Measurements from ENCODE around the gene OAS3. TPM values are rescaled to one million over a fixed set of nuclear protein-coding genes. Genes with fewer than 3 reads are reported as not detected.

The OAS3 gene
- polyA plus RNA-seq, 3 donors: 22.0 to 54.3 (median 41.9) TPM

DNA sequence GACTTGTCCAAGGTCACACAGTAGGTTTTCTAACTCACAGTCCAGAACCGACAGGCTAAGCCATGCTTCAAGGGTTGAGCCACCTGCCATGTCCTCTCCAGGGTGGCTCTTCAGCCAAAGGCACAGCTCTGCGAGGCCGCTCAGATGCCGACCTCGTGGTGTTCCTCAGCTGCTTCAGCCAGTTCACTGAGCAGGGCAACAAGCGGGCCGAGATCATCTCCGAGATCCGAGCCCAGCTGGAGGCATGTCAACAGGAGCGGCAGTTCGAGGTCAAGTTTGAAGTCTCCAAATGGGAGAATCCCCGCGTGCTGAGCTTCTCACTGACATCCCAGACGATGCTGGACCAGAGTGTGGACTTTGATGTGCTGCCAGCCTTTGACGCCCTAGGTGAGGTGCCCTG lies 27.4 kb downstream of the OAS3 start:
- H3K36me3 ChIP-seq (replicated peaks in 1 of 2; ENCODE audit: control insufficient read depth in 1 of 2, insufficient read depth in 2 of 2, low read length in 2 of 2): peaks cover 90 to 100% of the 10 kb centered on the region in 2 donors
- TF ChIP-seq CTCF (IDR thresholded peaks at IDR 0.05): no peak
- no peak overlapping the region for H3K27ac ChIP-seq (ENCODE audit: low read depth in 1 of 2, low read length in 2 of 2)
- peaks cover 0 to 3% (median 0%) of the 10 kb centered on the region in 3 donors for H3K27me3 Mint-ChIP-seq (ENCODE audit: low read depth in 3 of 3)
- H3K79me2 ChIP-seq (ENCODE audit: insufficient read depth, low read length): no peaks in the 10 kb centered on the region
- DNase-seq: peak in 1 of 3 donors; percentile 2
- no peak overlapping the region for H3K4me3 Mint-ChIP-seq
- H2AFZ ChIP-seq (ENCODE audit: insufficient read depth, low read depth, low read length, poor library complexity, severe bottlenecking): no peak overlapping the region
- intact Hi-C loops (cut with micrococcal nuclease): no loop called here
- H3K36me3 Mint-ChIP-seq: peaks cover 92 to 98% of the 10 kb centered on the region in 2 donors
- H3K9me3 Mint-ChIP-seq: peaks cover 0 to 6% (median 2%) of the 10 kb centered on the region in 7 donors
- H3K4me2 ChIP-seq (replicated peaks; ENCODE audit: extremely low read depth, low read length, poor library complexity, severe bottlenecking): no peak overlapping the region
- WGBS (ENCODE audit: insufficient coverage): 95% methylated on average over 15 of the region's 15 CpGs
- no peaks in the 10 kb centered on the region for H3K4me1 Mint-ChIP-seq
- no peaks in the 10 kb centered on the region for H3K4me1 ChIP-seq (ENCODE audit: control insufficient read depth in 1 of 2, insufficient read depth in 2 of 2, low read length in 2 of 2)
- H4K20me1 ChIP-seq (ENCODE audit: insufficient read depth, low read length): no peaks in the 10 kb centered on the region
- H3K9me3 ChIP-seq (replicated peaks in 1 of 2; ENCODE audit: control insufficient read depth in 1 of 2, insufficient read depth in 1 of 2, low read length in 2 of 2): peaks cover 3 to 6% of the 10 kb centered on the region in 2 donors
- no peak overlapping the region for H3K4me3 ChIP-seq (replicated peaks in 1 of 3; ENCODE audit: low read depth in 2 of 3, low read length in 3 of 3)
- H3K27ac Mint-ChIP-seq: no peak overlapping the region
- H3K27me3 ChIP-seq (ENCODE audit: control insufficient read depth in 2 of 2, insufficient read depth in 2 of 2, low read length in 2 of 2): no peaks in the 10 kb centered on the region
- H3K9ac ChIP-seq (ENCODE audit: insufficient read depth, low read length, poor library complexity, severe bottlenecking): no peak overlapping the region

- H3K4me1 ChIP-seq (ENCODE audit: control insufficient read depth in 1 of 2, insufficient read depth in 2 of 2, low read length in 2 of 2): no peaks in the 10 kb centered on the region
- H3K27me3 Mint-ChIP-seq (ENCODE audit: low read depth in 3 of 3): peaks cover 0 to 5% (median 0%) of the 10 kb centered on the region in 3 donors
- H3K27ac Mint-ChIP-seq: peak overlapping the region in 1 of 7 donors; percentile 20
- H3K36me3 ChIP-seq (replicated peaks in 1 of 2; ENCODE audit: control insufficient read depth in 1 of 2, insufficient read depth in 2 of 2, low read length in 2 of 2): peaks cover 74 to 87% of the 10 kb centered on the region in 2 donors
- DNase-seq: no peak
- H3K9ac ChIP-seq (ENCODE audit: insufficient read depth, low read length, poor library complexity, severe bottlenecking): no peak overlapping the region
- H3K27ac ChIP-seq (ENCODE audit: low read depth in 1 of 2, low read length in 2 of 2): no peak overlapping the region
- H2AFZ ChIP-seq (ENCODE audit: insufficient read depth, low read depth, low read length, poor library complexity, severe bottlenecking): no peak overlapping the region
- 97% methylated on average over 9 of the region's 9 CpGs for WGBS (ENCODE audit: insufficient coverage)
- no peak overlapping the region for H3K4me2 ChIP-seq (replicated peaks; ENCODE audit: extremely low read depth, low read length, poor library complexity, severe bottlenecking)
- H3K79me2 ChIP-seq (ENCODE audit: insufficient read depth, low read length): no peaks in the 10 kb centered on the region
- H4K20me1 ChIP-seq (ENCODE audit: insufficient read depth, low read length): no peaks in the 10 kb centered on the region
- H3K4me3 ChIP-seq (replicated peaks in 1 of 3; ENCODE audit: low read depth in 2 of 3, low read length in 3 of 3): no peak overlapping the region
- TF ChIP-seq CTCF (IDR thresholded peaks at IDR 0.05): no peak
- no peaks in the 10 kb centered on the region for H3K27me3 ChIP-seq (ENCODE audit: control insufficient read depth in 2 of 2, insufficient read depth in 2 of 2, low read length in 2 of 2)
- H3K9me3 Mint-ChIP-seq: peaks cover 0 to 1% (median 0%) of the 10 kb centered on the region in 7 donors
- intact Hi-C loops (cut with micrococcal nuclease): no loop called here
- peaks cover 9% of the 10 kb centered on the region for H3K4me1 Mint-ChIP-seq
- no peaks in the 10 kb centered on the region for H3K9me3 ChIP-seq (replicated peaks in 1 of 2; ENCODE audit: control insufficient read depth in 1 of 2, insufficient read depth in 1 of 2, low read length in 2 of 2)
- no peak overlapping the region for H3K4me3 Mint-ChIP-seq
- peaks cover 79 to 83% of the 10 kb centered on the region in 2 donors for H3K36me3 Mint-ChIP-seq
These were observed 29.0 kb downstream of the OAS3 start for GRCh38 chr12:112967306-112967705.
